GM15510 (cell line): ENCODE results near the gene MT1M.

Experiments
- POLR2A ChIP-seq: IDR thresholded peaks from 3 replicates; pipeline ENCODE4 v1.6.1; 2011; ENCODE audit warnings: borderline replicate concordance; ENCODE audit not compliant: insufficient read length; ENCODE audit errors: extremely low read depth

MT1M gene

DNA sequence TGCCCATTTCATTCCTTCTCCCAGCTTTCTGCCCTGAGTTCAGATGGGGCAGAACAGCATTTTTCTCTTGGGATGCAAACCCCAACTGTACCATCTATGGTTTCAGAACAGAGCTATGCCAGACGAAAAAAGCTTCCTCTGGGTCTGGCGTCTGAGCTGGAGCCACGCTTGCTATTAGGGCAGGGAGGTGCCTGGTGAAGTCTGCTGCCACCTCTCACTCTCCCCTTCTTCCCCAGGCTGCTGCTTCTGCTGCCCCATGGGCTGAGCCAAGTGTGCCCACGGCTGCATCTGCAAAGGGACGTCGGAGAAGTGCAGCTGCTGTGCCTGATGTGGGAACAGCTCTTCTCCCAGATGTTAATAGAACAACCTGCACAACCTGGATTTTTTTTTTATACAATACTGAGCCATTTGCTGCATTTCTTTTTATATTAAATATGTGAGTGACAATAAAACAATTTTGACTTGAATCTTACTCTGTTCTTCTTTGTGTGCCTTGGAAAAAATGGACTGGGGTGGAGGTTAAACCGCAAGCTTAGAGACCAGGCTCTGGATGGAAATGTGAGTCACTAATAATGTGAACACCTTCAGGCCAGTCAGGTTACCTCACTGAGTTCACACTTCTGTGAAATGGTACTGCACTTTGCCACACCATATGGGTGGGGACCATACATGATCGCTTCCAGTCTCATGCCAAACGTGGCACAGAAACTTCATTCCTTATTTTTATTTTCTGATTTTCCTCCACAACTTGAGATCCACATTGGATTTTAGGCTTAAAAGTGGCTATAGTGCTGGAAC, 4.4 kb downstream of the MT1M start:
- no peak for TF ChIP-seq POLR2A

DNA sequence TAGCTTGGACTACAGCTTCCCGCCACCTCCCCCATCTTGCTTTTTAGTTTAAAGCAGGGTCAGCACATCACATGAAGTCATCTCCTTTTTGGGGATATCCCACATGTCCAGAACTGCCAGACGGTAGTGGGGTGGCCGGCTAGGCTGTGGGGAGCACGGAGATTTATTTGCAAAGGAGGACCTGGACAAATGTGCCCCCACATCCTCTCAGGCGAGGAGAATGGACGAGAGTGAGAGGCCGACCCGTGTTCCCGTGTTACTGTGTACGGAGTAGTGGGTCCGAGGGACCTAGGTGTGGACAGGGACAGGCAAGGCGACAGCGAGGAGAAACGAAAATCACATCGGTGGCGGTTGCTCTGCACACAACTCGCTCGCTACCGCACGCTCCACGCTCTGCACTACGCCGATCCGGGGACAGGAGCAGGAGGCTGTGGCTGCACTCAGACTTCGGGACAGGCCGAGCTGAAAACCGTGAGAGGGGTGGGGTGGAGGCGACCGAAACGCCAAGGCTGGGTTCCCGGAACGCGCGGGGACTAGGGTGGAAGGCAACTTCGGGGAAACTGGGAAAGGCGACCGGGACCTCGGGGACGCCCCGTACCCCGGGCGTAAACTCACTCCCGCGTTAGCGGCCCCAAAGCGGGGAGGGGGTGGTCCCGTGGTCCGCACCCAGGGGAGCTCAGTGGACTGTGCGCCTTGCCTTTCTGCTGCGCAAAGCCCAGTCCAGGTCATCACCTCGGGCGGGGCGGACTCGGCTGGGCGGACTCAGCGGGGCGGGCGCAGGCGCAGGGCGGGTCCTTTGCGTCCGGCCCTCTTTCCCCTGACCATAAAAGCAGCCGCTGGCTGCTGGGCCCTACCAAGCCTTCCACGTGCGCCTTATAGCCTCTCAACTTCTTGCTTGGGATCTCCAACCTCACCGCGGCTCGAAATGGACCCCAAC, 5.6 kb downstream of the MT1M start, which contains the start of gene MT1A:
Gene MT1A, plus strand, starts transcription at position 853 of the 937 bp plus-strand sequence. Its CDS starts 73 bp downstream, at position 926.
- TF ChIP-seq POLR2A = no peak

DNA sequence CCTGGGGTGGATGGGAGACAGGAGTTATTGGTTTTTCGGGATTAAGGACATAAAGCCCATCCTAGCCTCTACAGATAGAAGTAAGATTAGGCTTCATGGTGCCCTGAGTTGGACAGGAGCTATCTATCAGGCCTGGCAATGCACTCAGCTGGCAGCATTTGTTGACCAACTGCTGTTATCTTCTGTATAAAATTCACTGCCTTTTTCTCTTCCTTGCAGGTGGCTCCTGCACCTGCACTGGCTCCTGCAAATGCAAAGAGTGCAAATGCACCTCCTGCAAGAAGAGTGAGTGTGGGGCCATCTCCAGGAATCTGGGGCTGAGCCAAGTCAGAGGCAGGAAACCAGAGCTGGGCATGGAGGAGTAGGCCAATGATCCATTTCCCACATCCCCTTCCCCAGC, 6.6 kb downstream of the MT1M start:
- TF ChIP-seq POLR2A = no peak

DNA sequence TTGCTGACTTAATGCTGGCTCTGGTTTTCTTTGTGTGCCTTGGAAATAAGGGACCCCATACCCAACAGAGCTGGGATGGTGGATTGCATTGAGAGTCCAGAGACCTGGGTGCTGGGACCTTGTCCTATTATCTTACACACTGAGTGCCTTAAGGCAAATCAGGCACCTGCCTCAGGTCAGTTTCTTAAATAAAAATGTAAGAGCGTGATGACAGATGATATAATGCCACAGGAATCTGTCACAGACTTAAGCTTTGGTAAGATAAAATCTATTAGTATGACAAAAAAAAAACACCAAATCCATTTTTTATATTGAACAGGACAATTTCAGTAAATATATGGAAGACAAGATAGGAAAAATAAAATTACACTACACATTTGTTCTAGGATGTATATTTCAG, 7.6 kb downstream of the MT1M start:
- TF ChIP-seq POLR2A = no peak

DNA sequence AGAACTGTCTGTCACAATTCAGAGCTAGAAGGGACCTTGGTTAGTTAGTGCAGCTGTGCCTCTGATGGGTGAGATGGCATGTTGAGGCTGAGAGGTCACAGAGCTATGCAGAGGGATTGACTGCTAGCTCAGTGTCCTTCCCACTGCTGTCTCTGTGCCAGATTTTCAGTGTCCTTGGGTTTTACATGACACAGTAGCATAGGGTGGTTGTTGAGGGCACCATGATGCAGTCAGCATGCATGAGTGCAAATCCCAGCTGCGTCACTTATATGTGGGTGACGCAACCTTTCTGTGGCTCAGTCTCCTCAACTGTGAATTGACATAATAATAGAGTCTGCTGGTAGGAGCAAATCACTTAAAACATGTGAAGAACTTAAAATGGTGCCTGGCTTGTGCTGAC, 8.7 kb downstream of the MT1M start:
- no peak for TF ChIP-seq POLR2A

DNA sequence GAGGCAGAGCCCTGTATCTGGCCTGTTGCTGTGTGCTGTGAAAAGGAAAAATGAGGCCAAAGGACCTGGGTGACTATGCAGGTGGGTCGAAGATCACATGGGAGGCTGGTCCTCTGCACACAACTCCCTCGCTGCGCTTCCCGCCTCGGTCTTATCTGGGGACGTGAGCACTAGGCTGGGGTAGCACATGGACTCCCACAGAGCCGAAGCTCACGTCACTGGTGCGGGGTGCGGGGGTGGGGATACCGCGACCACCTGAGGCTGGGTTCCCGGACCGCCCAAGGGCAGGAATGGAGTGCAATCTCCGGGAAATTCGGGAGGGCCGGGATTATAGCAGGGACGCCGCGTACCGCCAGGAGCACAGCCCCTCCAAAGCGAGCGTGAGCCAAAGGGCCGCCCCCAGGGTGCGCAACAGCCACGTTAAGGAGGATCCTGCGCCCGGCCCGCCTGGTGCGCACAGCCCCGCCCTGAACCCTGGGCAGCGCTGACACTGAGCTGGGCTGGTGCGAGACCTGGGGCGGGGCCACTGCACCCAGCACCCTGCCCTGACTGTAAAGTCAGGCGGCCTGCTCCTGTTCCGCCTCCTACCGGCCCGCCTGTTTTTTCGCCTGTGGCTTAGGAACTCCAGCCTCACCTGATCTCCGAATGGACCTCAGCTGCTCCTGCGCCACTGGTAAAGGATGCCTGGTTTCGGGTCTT, 10.8 kb downstream of the MT1M start:
- TF ChIP-seq POLR2A = no peak

DNA sequence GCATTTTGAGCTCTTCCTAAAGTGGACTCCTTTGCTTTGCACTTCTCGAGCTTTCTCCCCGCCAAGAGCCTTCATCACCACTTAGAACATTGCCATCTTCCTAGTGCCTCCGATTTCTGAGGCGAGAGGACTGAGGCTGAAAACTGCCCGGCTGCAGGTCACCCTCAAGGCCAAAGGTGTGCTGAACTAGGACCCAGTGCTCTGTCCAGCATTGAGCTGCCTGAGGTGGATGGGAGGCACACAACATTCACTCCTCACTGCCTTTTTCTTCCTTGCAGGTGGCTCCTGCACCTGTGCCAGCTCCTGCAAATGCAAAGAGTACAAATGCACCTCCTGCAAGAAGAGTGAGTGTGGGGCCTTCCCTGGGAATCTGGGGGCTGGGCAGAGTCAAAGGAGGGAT, 11.4 kb downstream of the MT1M start:
- TF ChIP-seq POLR2A = no peak

DNA sequence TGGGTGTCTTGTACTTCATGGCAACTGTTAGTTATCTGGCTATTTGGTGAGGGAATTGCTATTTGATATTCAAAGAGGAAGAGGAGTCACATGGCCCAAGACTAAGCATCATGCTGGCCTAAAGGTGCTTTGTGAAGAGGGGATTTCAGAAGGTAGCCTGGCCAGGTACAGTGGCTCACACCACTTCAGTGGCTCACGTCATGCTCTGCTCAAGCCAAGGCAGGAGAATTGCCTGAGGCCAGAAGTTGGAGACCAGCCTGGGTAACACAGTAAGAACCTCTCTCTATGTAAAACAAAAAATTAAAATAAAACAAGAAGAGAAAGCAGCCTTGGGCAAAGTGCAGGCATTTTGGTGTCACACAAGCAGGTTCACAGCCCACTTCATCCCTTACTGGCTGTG, 12.9 kb downstream of the MT1M start:
- no peak for TF ChIP-seq POLR2A

DNA sequence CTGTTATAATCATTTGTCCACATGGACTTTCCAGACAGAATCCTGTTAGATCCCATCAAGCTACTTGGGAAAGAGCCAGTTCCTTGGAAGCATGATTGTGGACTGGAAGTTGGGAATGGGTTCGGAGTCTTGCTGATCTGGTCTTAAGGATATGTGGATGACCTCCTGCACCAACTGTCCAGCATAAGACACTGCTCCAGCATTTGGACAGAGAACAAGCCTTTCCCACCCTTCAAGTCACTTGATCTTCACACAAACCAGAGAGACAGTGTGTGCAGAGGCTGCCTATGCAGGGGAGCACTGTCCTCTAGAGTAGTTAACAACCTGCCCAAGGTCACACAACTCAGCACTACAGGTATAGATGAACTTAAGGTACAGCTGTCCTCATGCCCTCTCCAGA, 13.4 kb downstream of the MT1M start:
- TF ChIP-seq POLR2A = no peak

DNA sequence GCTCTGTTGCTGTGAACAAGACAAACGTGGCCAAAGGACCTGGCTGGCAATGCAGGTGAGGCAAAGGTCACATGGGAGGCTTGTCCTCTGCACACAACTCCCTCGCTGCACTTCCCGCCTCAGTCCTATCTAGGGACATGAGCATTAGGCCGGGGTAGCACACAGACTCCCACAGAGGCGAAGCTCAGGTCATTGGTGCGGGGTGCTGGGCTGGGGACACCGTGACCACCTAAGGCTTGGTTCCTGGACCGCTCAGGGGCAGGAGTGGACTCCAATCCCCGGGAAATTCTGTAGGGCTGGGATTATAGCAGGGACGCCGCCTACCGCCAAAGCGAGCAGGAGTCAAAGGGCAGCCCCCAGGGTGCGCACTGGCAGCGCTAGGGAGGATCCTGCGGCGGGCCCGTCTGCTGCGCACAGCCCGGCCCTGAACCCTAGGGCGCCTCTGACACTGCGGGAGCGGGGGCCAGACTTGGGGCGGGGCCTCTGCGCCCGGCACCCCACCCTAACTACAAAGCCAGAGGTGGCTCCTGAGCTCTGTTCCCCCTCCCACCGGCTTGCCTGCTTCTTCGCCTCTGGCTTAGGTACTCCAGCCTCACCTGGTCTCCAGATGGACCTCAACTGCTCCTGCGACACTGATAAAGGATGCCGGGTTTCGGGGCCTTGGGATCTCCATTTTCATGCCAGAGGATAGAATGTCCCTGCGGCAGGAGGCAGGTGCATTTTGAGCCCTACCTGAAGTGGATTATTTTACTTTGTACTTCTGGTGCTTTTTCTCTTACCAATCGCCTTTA, 15.4 kb downstream of the MT1M start:
- TF ChIP-seq POLR2A = no peak

DNA sequence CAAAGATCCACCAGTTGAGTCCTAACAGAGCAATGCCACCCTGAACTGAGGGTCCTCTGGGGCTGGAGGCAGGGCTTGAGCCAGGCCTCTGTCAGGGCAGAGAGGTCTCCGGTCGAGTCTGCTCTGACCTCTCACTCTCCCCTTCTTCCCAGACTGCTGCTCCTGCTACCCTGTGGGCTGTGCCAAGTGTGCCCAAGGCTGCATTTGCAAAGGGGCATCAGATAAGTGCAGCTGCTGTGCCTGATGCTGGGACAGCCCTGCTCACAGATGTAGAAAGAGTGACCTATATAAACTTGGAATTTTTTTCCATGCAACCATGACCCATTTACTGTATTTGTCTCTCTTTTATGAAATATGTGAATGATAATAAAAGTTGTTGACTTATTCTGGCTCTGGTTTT, 16.8 kb downstream of the MT1M start:
- no peak for TF ChIP-seq POLR2A

DNA sequence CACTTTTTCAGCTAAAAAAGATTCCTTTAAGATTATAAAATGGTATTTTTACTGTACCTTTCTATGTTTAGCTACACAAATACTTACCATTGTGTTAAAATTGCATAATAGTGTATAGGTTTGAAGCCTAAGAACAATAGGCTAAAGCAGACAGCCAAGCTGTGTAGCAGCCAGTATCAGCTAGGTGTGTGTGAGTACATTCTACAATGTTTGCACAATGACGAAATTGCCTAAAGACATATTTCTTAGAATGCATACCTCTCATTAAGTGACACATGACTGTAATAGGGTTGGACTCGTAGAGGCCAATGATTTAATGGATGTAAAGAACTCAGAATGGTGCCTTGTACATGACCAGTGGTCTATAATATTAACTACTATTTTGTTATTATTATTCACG, 17.4 kb downstream of the MT1M start:
- TF ChIP-seq POLR2A = no peak

DNA sequence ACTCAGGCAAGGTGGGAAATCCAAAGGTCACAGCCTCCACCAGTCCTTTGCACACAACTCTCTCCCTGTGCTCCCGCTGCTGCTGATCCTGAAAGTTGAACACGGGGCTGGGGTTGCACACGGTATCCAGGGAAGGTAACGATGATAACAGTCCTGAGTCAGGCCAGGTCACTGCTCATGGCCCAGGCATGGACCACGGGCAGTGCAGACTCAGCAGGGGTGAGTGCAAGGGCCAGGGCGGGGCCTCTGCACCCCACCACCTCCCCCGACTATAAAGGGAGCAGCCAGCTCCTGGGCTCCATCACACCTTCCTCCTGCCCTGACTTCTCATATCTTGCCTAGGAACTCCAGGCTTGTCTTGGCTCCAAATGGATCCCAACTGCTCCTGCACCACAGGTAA, 19.1 kb downstream of the MT1M start, which contains the start of gene MT1B:
Gene MT1B, plus strand, starts transcription at position 301 of the 400 bp plus-strand sequence. Its CDS starts 68 bp downstream, at position 369.
- no peak for TF ChIP-seq POLR2A

DNA sequence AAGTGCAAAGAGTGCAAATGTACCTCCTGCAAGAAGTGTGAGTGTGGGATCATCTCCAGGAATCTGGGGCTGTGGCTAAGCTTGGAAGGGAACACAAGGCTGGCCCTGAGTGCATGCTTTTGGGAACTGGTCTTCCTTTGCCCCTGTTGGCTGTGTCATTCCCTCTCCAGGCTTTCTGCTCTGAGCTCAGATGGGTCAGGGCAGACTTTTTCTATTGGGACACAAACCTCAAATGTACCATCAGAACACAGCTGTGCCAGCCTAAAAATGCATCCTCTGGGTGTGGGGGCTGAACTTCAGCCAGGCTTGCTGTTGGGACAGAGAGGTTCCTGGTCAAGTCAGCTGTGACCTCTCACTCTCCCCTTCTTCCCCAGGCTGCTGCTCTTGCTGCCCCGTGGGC, 20.1 kb downstream of the MT1M start:
- no peak for TF ChIP-seq POLR2A
